AG09309 (cell line): ENCODE measurements around the gene ABCG4.
"Not testable (repeated sequence)": the region's sequence is repeated elsewhere in the genome, so short reads cannot be mapped to it uniquely, and the experiment has no call there.

Experiments used
- DNase-seq: peaks from one replicate; pipeline ENCODE4 v3.0.0-alpha.2; 2010; ENCODE audit warnings: low read depth
- H3K4me3 ChIP-seq: 2 replicates; pipeline ENCODE4 v1.5.1; 2011; ENCODE audit warnings: mild to moderate bottlenecking, low read depth, low read length, moderate library complexity; ENCODE audit not compliant: control insufficient read depth
- CTCF ChIP-seq: IDR thresholded peaks from 2 replicates; pipeline ENCODE4 v1.5.1; 2011; ENCODE audit warnings: mild to moderate bottlenecking, low read depth, low read length, inconsistent platforms; ENCODE audit not compliant: insufficient read depth, control insufficient read depth; ENCODE audit errors: missing control alignments

The ABCG4 gene

DNA sequence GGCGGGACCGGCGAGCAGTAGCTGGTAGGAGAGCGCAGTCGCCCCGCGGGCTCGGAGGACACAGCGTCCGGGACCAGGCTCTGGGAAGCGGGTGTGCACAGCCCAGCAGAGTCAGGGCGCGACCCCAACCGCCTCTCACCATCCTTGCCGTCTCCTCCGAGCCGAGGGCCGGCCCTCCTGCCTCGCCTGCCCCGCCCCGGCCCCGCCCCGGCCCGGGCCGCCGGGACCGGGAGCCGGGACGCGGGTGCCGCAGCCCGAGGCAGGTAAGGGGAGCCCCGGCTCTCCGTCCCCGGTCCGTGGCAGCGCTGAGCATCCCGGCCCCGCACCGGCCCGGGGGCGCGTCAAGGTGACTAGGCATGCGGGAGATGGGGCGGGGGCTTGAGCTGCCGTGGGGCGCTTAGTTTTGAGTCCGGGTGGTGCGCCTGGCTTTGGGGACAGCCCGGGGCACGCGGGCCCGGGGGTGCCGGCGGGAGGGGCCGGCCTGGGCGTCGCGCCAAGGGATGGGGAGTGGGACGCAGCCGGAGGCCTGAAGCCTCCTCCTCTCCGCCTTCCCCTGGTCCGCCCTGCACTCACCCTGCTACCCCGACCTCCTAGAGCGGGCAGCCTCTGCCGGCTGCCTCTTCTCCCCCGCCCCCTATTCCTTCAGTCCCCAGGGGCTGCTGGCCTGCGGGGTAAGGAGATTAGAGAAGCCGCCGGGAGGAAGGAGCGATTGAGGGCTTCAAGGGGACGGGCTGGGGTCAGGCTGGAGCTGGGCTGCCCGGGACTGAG is at the start of gene ABCG4:
ABCG4 (plus strand) TSS at position 35 of the 768 bp plus-strand sequence. CDS start 914 bp downstream, outside the sequence.
- DNase-seq: no peak
- H3K4me3 ChIP-seq: peak within 1 kb of the TSS; percentile 51
- TF ChIP-seq CTCF: no peak

DNA sequence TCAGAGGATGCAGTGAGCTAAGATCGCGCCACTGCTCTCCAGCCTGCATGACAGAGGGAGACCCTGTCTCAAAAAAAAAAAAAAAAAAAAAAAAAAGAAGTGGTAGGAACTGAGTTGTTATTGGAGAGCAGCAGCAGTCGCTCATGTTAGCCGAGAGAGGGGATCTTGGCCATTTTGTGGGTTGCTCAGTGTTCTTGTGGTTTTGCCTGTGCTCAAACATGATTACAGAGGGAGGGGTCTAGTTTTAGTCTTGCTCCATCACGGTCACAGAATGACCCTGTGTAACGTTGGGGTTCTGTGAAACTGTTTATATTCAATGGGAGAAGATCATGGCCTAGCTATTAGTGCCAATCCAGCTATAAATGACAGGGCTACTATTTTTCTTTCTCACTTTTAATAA is 49.1 kb upstream of the ABCG4 start:
- TF ChIP-seq CTCF: no peak
- H3K4me3 ChIP-seq: no peak overlapping the region

GRCh38 chr11:119100246-119100970 is 48.4 kb upstream of the ABCG4 start:
- no peak for DNase-seq

More for the DNA sequence above, 49.1 kb upstream of the ABCG4 start:
- DNase-seq: no peak

DNA sequence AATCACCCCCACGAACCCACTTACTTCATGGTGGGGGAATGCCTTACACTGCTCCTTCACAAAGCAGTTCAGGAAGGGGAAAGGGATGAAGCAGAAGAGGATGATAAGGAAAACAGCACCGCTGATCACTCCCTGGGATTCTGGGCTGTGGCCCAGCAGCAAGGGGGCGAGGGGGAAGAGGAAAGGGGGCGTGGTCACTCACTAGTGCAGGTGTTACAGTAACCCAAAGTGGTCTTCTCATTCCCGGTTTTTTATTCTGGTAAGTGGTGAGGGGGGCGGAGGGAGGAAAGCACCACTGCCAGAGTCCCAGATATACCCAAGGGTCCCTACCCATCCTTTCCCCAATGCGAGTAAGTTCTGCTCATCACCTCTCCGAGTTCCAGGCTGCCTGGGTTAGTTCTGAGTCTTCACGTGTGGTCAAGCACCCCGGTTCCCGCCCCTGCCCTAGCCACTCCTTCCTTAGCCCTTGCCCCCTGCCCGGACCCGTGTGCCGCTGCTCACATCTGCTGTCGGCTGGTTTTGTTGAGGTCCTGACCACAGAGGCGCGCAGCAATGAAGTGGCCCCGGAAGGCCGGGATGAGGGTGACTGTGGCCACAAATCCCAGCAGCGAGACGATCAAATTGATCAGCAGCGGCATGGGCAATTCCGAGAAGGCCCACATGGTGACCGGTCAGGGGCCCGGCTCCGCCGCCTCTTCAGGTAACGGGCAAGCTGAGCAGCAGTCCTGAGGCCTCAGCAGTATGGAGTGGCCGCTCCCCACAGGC is 47.7 kb upstream of the ABCG4 start:
- DNase-seq: no peak
- H3K4me3 ChIP-seq: peak overlapping the region; percentile 83
- TF ChIP-seq CTCF: no peak

More at GRCh38 chr11:119100246-119100970, 48.4 kb upstream of the ABCG4 start:
- peak; percentile 52 for TF ChIP-seq CTCF
- peak overlapping the region; percentile 83 for H3K4me3 ChIP-seq

GRCh38 chr11:119101759-119102423 is 47.0 kb upstream of the ABCG4 start, which contains the start of gene DPAGT1:
DPAGT1 (minus strand) TSS chr11:119101853; CDS start chr11:119101655, 198 bp downstream.
- TF ChIP-seq CTCF: no peak
- peak within 1 kb of the TSS; percentile 83 for H3K4me3 ChIP-seq
- peak; percentile 82 for DNase-seq

DNA sequence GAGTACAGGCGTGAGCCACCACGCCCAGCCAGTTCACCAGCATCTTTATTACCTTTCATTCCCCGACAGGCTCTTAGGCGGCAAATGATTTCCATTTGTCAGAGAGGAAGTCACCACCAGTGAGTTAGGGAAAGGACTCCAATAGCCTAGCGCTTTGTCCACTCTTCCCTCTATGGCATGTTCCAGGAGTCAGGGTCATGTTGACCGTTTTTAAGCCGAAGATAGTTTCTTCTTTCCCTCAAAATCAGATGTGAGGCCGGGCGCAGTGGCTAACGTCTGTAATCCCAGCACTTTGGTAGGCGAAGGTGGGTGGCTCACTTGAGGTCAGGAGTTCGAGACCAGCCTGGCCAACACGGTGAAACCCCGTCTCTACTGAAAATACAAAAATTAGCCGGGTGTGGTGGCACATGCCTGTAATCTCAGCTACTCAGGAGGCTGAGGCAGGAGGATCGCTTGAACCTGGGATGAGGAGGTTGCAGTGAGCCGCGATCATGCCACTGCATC is 45.6 kb upstream of the ABCG4 start:
- DNase-seq, H3K4me3 ChIP-seq: not testable (repeated sequence)
